ENCODE data around the gene BMPR1B. TPM values are rescaled to one million over a fixed set of nuclear protein-coding genes. Genes with fewer than 3 reads are reported as not detected.

The BMPR1B gene
- total and polyA plus RNA-seq, 10 donors, result 0.12 to 2.4 (median 1.2) TPM

DNA sequence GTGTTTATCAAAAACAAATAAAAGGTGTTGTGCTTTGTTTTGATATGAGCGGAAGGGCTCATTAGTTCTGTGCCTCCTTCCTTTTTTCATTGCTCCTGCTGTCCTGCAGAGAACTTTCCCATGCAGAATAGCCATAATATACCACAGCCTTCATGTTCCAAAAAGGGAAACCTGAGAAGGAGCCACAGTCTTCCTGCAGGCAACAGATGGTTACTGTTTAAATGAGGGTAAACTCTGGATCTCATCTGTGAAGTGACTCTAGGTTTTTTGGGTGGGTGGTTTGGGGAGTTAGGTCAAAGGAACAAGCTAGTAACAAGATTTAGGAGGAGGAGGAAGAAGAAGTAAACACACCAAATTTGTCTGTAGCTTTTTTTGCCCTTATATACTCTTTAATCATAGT, 131.8 kb downstream of the BMPR1B start:
- intact Hi-C loops (cut with DNase I; ENCODE audit: low total_unique reads), result no loop called here
- H3K4me3 ChIP-seq, result no peak overlapping the region
- 88 to 97% (median 94%) methylated on average over 1 of the region's 1 CpG for WGBS, 5 donors

DNA sequence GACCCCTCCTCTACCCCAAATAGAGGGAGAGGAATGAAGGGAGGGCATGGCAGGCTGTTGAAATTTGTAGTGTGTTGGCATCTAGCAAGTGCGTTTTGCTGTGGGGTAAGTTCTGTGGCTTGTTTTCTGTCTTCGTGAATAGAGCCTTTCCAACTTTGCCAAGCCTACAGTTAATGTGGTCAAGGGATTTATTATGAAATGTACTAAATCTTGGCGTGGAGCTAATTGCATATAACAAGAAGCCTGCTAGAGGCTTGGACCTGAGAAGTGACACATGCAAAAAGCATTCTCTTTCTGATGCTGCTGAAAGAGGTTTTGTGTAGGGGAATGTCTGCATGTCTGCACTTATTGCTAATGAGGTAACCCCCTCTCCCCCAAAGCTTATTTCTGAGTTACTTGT, 132.2 kb downstream of the BMPR1B start:
- no peak for TF ChIP-seq POLR2A (IDR thresholded peaks at IDR 0.05)
- TF ChIP-seq, protein P1, sequence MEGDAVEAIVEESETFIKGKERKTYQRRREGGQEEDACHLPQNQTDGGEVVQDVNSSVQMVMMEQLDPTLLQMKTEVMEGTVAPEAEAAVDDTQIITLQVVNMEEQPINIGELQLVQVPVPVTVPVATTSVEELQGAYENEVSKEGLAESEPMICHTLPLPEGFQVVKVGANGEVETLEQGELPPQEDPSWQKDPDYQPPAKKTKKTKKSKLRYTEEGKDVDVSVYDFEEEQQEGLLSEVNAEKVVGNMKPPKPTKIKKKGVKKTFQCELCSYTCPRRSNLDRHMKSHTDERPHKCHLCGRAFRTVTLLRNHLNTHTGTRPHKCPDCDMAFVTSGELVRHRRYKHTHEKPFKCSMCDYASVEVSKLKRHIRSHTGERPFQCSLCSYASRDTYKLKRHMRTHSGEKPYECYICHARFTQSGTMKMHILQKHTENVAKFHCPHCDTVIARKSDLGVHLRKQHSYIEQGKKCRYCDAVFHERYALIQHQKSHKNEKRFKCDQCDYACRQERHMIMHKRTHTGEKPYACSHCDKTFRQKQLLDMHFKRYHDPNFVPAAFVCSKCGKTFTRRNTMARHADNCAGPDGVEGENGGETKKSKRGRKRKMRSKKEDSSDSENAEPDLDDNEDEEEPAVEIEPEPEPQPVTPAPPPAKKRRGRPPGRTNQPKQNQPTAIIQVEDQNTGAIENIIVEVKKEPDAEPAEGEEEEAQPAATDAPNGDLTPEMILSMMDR (IDR thresholded peaks at IDR 0.05 in 8 of 11, conservative IDR thresholded peaks at IDR 0.05 in 3 of 11), result no peak
- no peak for TF ChIP-seq POLR2AphosphoS5 (IDR thresholded peaks at IDR 0.05)
- intact Hi-C loops (cut with DNase I; ENCODE audit: low total_unique reads), result no loop called here
- Histone ChIP-seq H3K4me3 (no peak overlapping the region), H3K27me3 (replicated peaks in 1 of 7) (no peaks in the 10 kb centered on the region), H3K9me3 (peaks cover 0 to 13% (median 11%) of the 10 kb centered on the region in 8 donors), H3K27ac (no peak overlapping the region), H3K36me3 (no peaks in the 10 kb centered on the region), H3K4me1 (no peaks in the 10 kb centered on the region)
- no peak for DNase-seq
- WGBS, 5 donors, result 71 to 86% (median 79%) methylated on average over 3 of the region's 3 CpGs

More for the DNA sequence above, 131.8 kb downstream of the BMPR1B start:
- no peaks in the 10 kb centered on the region for H3K4me1 ChIP-seq
- H3K27ac ChIP-seq, result no peak overlapping the region
- H3K9me3 ChIP-seq, result peaks cover 0 to 13% (median 11%) of the 10 kb centered on the region in 8 donors
- DNase-seq, result no peak
- no peaks in the 10 kb centered on the region for H3K36me3 ChIP-seq
- H3K27me3 ChIP-seq (replicated peaks in 1 of 7), result no peaks in the 10 kb centered on the region
- TF ChIP-seq, protein P1 (IDR thresholded peaks at IDR 0.05 in 8 of 11, conservative IDR thresholded peaks at IDR 0.05 in 3 of 11), result no peak
- TF ChIP-seq POLR2AphosphoS5 (IDR thresholded peaks at IDR 0.05), result no peak
- TF ChIP-seq POLR2A (IDR thresholded peaks at IDR 0.05), result no peak

DNA sequence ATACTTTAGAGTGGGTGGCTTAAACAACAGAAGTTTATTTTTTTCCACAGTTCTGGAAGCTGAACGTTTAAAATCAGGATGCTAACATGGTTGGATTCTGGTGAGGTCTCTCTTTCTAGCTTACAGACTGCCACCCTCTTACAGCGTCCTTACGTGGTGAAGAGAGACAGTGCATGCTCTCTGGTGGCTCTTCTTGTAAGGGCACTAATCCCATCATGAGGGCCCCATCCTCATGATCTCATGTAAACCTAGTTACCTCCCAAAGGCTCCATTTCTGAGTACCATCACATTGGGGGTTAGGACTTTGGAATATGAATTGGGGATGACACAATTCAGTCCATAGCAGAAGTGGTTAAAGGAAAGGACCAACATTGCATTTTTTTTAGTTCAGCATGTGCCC, 132.8 kb downstream of the BMPR1B start:
- Histone ChIP-seq H3K4me1 (no peaks in the 10 kb centered on the region), H3K36me3 (no peaks in the 10 kb centered on the region), H3K27ac (no peak overlapping the region), H3K9me3 (peaks cover 0 to 13% (median 11%) of the 10 kb centered on the region in 8 donors), H3K4me3 (no peak overlapping the region), H3K27me3 (replicated peaks in 1 of 7) (no peaks in the 10 kb centered on the region)
- TF ChIP-seq, protein P1 (IDR thresholded peaks at IDR 0.05 in 8 of 11, conservative IDR thresholded peaks at IDR 0.05 in 3 of 11), result no peak
- TF ChIP-seq POLR2AphosphoS5 (IDR thresholded peaks at IDR 0.05), result no peak
- TF ChIP-seq POLR2A (IDR thresholded peaks at IDR 0.05), result no peak
- intact Hi-C loops (cut with DNase I; ENCODE audit: low total_unique reads), result no loop called here
- DNase-seq, result no peak
- WGBS, 5 donors, result 68 to 96% (median 92%) methylated on average over 3 of the region's 3 CpGs

DNA sequence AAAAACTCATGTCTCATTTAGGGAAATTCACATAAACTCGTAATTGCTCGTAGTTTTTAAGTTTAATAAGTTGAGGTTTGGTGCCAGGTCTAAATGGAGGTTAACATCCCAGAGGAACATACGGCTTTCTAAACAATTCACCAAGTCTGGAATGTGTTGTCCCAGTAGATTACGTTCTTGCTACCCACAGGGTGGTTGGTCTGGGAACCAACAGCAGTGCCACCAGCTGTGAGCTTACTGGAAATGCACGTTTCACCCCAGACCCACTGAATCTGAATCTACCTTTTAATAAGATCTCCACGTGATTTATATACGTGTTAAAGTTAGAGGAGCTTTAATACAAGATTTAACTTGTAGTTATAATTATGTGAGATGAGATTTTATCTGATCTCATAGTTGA, 134.3 kb downstream of the BMPR1B start:
- Histone ChIP-seq H3K4me3 (no peak overlapping the region), H3K36me3 (no peaks in the 10 kb centered on the region), H3K4me1 (no peaks in the 10 kb centered on the region), H3K27ac (no peak overlapping the region), H3K27me3 (replicated peaks in 1 of 7) (no peaks in the 10 kb centered on the region), H3K9me3 (peaks cover 0 to 13% (median 11%) of the 10 kb centered on the region in 8 donors)
- 73 to 91% (median 84%) methylated on average over 7 of the region's 7 CpGs for WGBS, 5 donors
- no peak for DNase-seq
- intact Hi-C loops (cut with DNase I; ENCODE audit: low total_unique reads), result no loop called here
- TF ChIP-seq POLR2A (IDR thresholded peaks at IDR 0.05), result no peak

DNA sequence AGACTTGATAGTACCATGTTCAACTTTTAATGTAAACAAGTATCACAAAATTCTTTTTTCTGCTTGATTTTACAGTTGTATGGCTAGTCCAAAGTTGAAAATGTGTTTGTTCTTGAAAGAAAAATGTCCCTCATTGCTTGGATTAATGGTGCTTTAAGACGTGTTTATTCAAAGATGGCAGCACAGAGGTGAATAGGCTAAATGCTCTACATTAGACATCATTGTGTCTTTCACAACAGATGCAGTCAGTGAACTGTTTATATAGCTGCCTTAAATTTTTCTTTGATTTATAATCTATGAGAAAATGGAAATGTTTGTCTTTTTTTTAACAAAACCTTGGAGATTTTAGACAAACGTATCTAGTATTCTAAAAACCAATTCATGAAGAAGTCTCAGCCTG, 137.3 kb downstream of the BMPR1B start:
- no peak for TF ChIP-seq POLR2AphosphoS5 (IDR thresholded peaks at IDR 0.05)
- TF ChIP-seq, protein P1 (IDR thresholded peaks at IDR 0.05 in 8 of 11, conservative IDR thresholded peaks at IDR 0.05 in 3 of 11), result no peak
- no peak for TF ChIP-seq POLR2A (IDR thresholded peaks at IDR 0.05)
- no peaks in the 10 kb centered on the region for H3K4me1 ChIP-seq
- peaks cover 0 to 11% (median 9%) of the 10 kb centered on the region in 8 donors for H3K9me3 ChIP-seq
- no peaks in the 10 kb centered on the region for H3K27me3 ChIP-seq (replicated peaks in 1 of 7)
- WGBS, 5 donors, result 64 to 89% (median 78%) methylated on average over 2 of the region's 2 CpGs
- H3K27ac ChIP-seq, result no peak overlapping the region
- no peak for DNase-seq
- intact Hi-C loops (cut with DNase I; ENCODE audit: low total_unique reads), result no loop called here
- H3K36me3 ChIP-seq, result no peaks in the 10 kb centered on the region
- H3K4me3 ChIP-seq, result no peak overlapping the region
